AG09309 (cell line): ENCODE data around the gene BBS1.
"Not testable (repeated sequence)": the region's sequence is repeated elsewhere in the genome, so short reads cannot be mapped to it uniquely, and the experiment has no call there.

Experiments
- DNase-seq: peaks from one replicate; pipeline ENCODE4 v3.0.0-alpha.2; 2010; ENCODE audit warnings: low read depth
- H3K4me3 ChIP-seq: 2 replicates; pipeline ENCODE4 v1.5.1; 2011; ENCODE audit warnings: mild to moderate bottlenecking, low read depth, low read length, moderate library complexity; ENCODE audit not compliant: control insufficient read depth
- CTCF ChIP-seq: IDR thresholded peaks from 2 replicates; pipeline ENCODE4 v1.5.1; 2011; ENCODE audit warnings: mild to moderate bottlenecking, low read depth, low read length, inconsistent platforms; ENCODE audit not compliant: insufficient read depth, control insufficient read depth; ENCODE audit errors: missing control alignments

BBS1 gene

GRCh38 chr11:66510271-66510989 lies at the start of gene BBS1:
Gene BBS1 (plus strand): TSS chr11:66510635. CDS start chr11:66510660, 25 bp downstream.
- DNase-seq, result peak; percentile 5
- TF ChIP-seq CTCF, result no peak
- peak within 1 kb of the TSS; percentile 56 for H3K4me3 ChIP-seq

GRCh38 chr11:66462010-66462409 lies 48.4 kb upstream of the BBS1 start:
- H3K4me3 ChIP-seq, result no peak overlapping the region
- no peak for DNase-seq
- no peak for TF ChIP-seq CTCF

GRCh38 chr11:66462911-66463310 lies 47.5 kb upstream of the BBS1 start:
- no peak for TF ChIP-seq CTCF

GRCh38 chr11:66464116-66464515 lies 46.3 kb upstream of the BBS1 start:
- H3K4me3 ChIP-seq, DNase-seq: not testable (repeated sequence)

More at GRCh38 chr11:66462911-66463310, 47.5 kb upstream of the BBS1 start:
- DNase-seq, result no peak
- no peak overlapping the region for H3K4me3 ChIP-seq

- no peak for TF ChIP-seq CTCF
- no peak overlapping the region for H3K4me3 ChIP-seq
- no peak for DNase-seq
Observed at GRCh38 chr11:66464916-66465315, 45.5 kb upstream of the BBS1 start.

- no peak for DNase-seq
- TF ChIP-seq CTCF, result no peak
- peak overlapping the region; percentile 76; the same call in 1 of the 2 replicates for H3K4me3 ChIP-seq
Observed at GRCh38 chr11:66465373-66466224, 44.8 kb upstream of the BBS1 start.
